GM21717 (cell line): ENCODE data around the gene HTRA3.

Source experiments
- ATAC-seq: cut with Tn5 transposase; IDR thresholded peaks from one replicate; pipeline ENCODE4 v1.9.1; 2021; ENCODE audit warnings: mild to moderate bottlenecking, moderate library complexity; ENCODE audit not compliant: unreplicated experiment

HTRA3 gene

GRCh38 chr4:8322794-8323704 lies 53.5 kb downstream of the HTRA3 start:
- no peak for ATAC-seq

- no peak for ATAC-seq
Observed at GRCh38 chr4:8323947-8324555, 54.5 kb downstream of the HTRA3 start.

- ATAC-seq, result no peak
Observed at GRCh38 chr4:8324640-8325239, 55.2 kb downstream of the HTRA3 start.

- ATAC-seq, result no peak
Observed at GRCh38 chr4:8325291-8325973, 55.9 kb downstream of the HTRA3 start.

GRCh38 chr4:8326206-8326605 lies 56.7 kb downstream of the HTRA3 start:
- ATAC-seq, result no peak

- ATAC-seq, result no peak
Observed at GRCh38 chr4:8328456-8328855, 58.9 kb downstream of the HTRA3 start.

GRCh38 chr4:8328866-8329559 lies 59.5 kb downstream of the HTRA3 start:
- ATAC-seq, result no peak

GRCh38 chr4:8329560-8329858 lies 60.0 kb downstream of the HTRA3 start:
- ATAC-seq, result no peak

- no peak for ATAC-seq
Observed at GRCh38 chr4:8329859-8330761, 60.6 kb downstream of the HTRA3 start.

- ATAC-seq, result no peak
Observed at GRCh38 chr4:8330821-8331574, 61.4 kb downstream of the HTRA3 start.

GRCh38 chr4:8331575-8331955 lies 62.0 kb downstream of the HTRA3 start:
- ATAC-seq, result no peak

GRCh38 chr4:8332038-8332857 lies 62.7 kb downstream of the HTRA3 start:
- ATAC-seq, result no peak

- no peak for ATAC-seq
Observed at GRCh38 chr4:8332891-8333331, 63.4 kb downstream of the HTRA3 start.

- no peak for ATAC-seq
Observed at GRCh38 chr4:8333726-8334460, 64.3 kb downstream of the HTRA3 start.

GRCh38 chr4:8334786-8335460 lies 65.4 kb downstream of the HTRA3 start:
- no peak for ATAC-seq

GRCh38 chr4:8335848-8336247 lies 66.3 kb downstream of the HTRA3 start:
- no peak for ATAC-seq

- ATAC-seq, result no peak
Observed at GRCh38 chr4:8336412-8337075, 67.0 kb downstream of the HTRA3 start.
